Measurements from ENCODE around the gene LNX1. TPM values are rescaled to one million over a fixed set of nuclear protein-coding genes. Genes with fewer than 3 reads are reported as not detected.

LNX1 gene
- total and polyA plus RNA-seq, 9 of the 15 experiments (the other 6 are each of a cell fraction or from before 2014, with no cell fraction given), result 0.40 to 3.6 (median 2.2) TPM

- DNase-seq (ENCODE audit: extremely low read depth in 1 of 4, low spot score in 3 of 4) (no peak), ATAC-seq (no peak), FAIRE-seq (no peak)
- no peaks in the 10 kb centered on the region for H3K9me1 ChIP-seq (ENCODE audit: control insufficient read depth, insufficient read depth, low read length)
- H3K36me3 ChIP-seq (ENCODE audit: control insufficient read depth, insufficient read depth, low read length), result no peaks in the 10 kb centered on the region
- H3K4me1 ChIP-seq (replicated peaks in 1 of 2; ENCODE audit: control insufficient read depth in 2 of 2, insufficient read depth in 2 of 2, low read length in 2 of 2), result no peaks in the 10 kb centered on the region
- POLR2A ChIA-PET, result no interaction called here
- CTCF ChIA-PET (ENCODE audit: low intra/inter-chr PET ratio), result no interaction called here
- WGBS (ENCODE audit: insufficient coverage, low coverage, missing lambda C conversion rate), result 0% methylated on average over 4 of the region's 4 CpGs
- intact Hi-C loops (cut with micrococcal nuclease), result no loop called here
- no peaks in the 10 kb centered on the region for H3K27me3 ChIP-seq (ENCODE audit: control insufficient read depth in 2 of 2, insufficient read depth in 2 of 2, low read length in 2 of 2)
- no peaks in the 10 kb centered on the region for H3K79me2 ChIP-seq (ENCODE audit: control insufficient read depth, insufficient read depth, low read length)
- no peaks in the 10 kb centered on the region for H3K9me3 ChIP-seq (replicated peaks; ENCODE audit: control insufficient read depth, insufficient read depth, low read depth, low read length)
- H3K9ac ChIP-seq (ENCODE audit: insufficient read depth in 1 of 2, low read depth in 2 of 2, low read length in 2 of 2), result no peak overlapping the region
- no peak overlapping the region for H2AFZ ChIP-seq (ENCODE audit: low read depth, low read length)
- H3K4me3 ChIP-seq, result no peak overlapping the region
- no peak overlapping the region for H3K4me2 ChIP-seq (ENCODE audit: insufficient read depth, low read length)
- in situ Hi-C loops (cut with MboI), result no loop called here
- H4K20me1 ChIP-seq (replicated peaks; ENCODE audit: control insufficient read depth, insufficient read depth, low read length), result no peaks in the 10 kb centered on the region
- H3K27ac ChIP-seq (ENCODE audit: extremely low read depth, low read depth, low read length), result no peak overlapping the region
- TF ChIP-seq CEBPG (CRISPR knock-in tag; IDR thresholded peaks at IDR 0.05), result no peak
- TF ChIP-seq CEBPG (tag; conservative IDR thresholded peaks at IDR 0.05 in 1 of 2, IDR thresholded peaks at IDR 0.05 in 1 of 2), result no peak
- no peak for TF ChIP-seq TSC22D4 (tag; IDR thresholded peaks at IDR 0.05)
- TF ChIP-seq ZNF146 (CRISPR knock-in tag; IDR thresholded peaks at IDR 0.05; ENCODE audit: unreplicated experiment), result peak; percentile 22
- BruUV-seq (replicated peaks), result no TSS peak
Measured at GRCh38 chr4:53608649-53609048, 17.4 kb upstream of the LNX1 start.

GRCh38 chr4:53608242-53608641, 17.0 kb upstream of the LNX1 start:
- Histone ChIP-seq H3K4me2 (ENCODE audit: insufficient read depth, low read length) (no peak overlapping the region), H4K20me1 (replicated peaks; ENCODE audit: control insufficient read depth, insufficient read depth, low read length) (no peaks in the 10 kb centered on the region), H3K9me3 (replicated peaks; ENCODE audit: control insufficient read depth, insufficient read depth, low read depth, low read length) (no peaks in the 10 kb centered on the region), H3K36me3 (ENCODE audit: control insufficient read depth, insufficient read depth, low read length) (no peaks in the 10 kb centered on the region), H3K9ac (ENCODE audit: insufficient read depth in 1 of 2, low read depth in 2 of 2, low read length in 2 of 2) (no peak overlapping the region), H2AFZ (ENCODE audit: low read depth, low read length) (no peak overlapping the region), H3K79me2 (ENCODE audit: control insufficient read depth, insufficient read depth, low read length) (no peaks in the 10 kb centered on the region), H3K9me1 (ENCODE audit: control insufficient read depth, insufficient read depth, low read length) (no peaks in the 10 kb centered on the region), H3K4me1 (replicated peaks in 1 of 2; ENCODE audit: control insufficient read depth in 2 of 2, insufficient read depth in 2 of 2, low read length in 2 of 2) (no peaks in the 10 kb centered on the region), H3K4me3 (no peak overlapping the region), H3K27me3 (ENCODE audit: control insufficient read depth in 2 of 2, insufficient read depth in 2 of 2, low read length in 2 of 2) (no peaks in the 10 kb centered on the region), H3K27ac (ENCODE audit: extremely low read depth, low read depth, low read length) (no peak overlapping the region)
- intact Hi-C loops (cut with micrococcal nuclease) (no loop called here), in situ Hi-C loops (cut with MboI) (no loop called here)
- FAIRE-seq (no peak), ATAC-seq (no peak), DNase-seq (ENCODE audit: extremely low read depth in 1 of 4, low spot score in 3 of 4) (no peak)
- TF ChIP-seq SNIP1 (IDR thresholded peaks at IDR 0.05; ENCODE audit: low read depth) (no peak), ZNF449 (CRISPR knock-in tag; IDR thresholded peaks at IDR 0.05) (no peak), GATAD2A (IDR thresholded peaks at IDR 0.05) (no peak), ZNF76 (CRISPR knock-in tag; IDR thresholded peaks at IDR 0.05; ENCODE audit: borderline replicate concordance) (no peak), ZFP36 (IDR thresholded peaks at IDR 0.05; ENCODE audit: low read depth, low read length, partially characterized antibody) (no peak), ZC3H8 (IDR thresholded peaks at IDR 0.05) (no peak), IFI16 (CRISPR knock-in tag; IDR thresholded peaks at IDR 0.05) (no peak), ETS2 (tag; IDR thresholded peaks at IDR 0.05; ENCODE audit: borderline replicate concordance, poor library complexity, severe bottlenecking) (no peak), SAP30 (IDR thresholded peaks at IDR 0.05; ENCODE audit: borderline replicate concordance, insufficient read depth, low read depth, low read length, poor library complexity, severe bottlenecking) (no peak)
- TF ChIP-seq, protein P1, sequence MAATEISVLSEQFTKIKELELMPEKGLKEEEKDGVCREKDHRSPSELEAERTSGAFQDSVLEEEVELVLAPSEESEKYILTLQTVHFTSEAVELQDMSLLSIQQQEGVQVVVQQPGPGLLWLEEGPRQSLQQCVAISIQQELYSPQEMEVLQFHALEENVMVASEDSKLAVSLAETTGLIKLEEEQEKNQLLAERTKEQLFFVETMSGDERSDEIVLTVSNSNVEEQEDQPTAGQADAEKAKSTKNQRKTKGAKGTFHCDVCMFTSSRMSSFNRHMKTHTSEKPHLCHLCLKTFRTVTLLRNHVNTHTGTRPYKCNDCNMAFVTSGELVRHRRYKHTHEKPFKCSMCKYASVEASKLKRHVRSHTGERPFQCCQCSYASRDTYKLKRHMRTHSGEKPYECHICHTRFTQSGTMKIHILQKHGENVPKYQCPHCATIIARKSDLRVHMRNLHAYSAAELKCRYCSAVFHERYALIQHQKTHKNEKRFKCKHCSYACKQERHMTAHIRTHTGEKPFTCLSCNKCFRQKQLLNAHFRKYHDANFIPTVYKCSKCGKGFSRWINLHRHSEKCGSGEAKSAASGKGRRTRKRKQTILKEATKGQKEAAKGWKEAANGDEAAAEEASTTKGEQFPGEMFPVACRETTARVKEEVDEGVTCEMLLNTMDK (IDR thresholded peaks at IDR 0.05; ENCODE audit: borderline replicate concordance, insufficient read depth, low read depth, low read length, poor library complexity, severe bottlenecking), result no peak
- ChIA-PET POLR2A (no interaction called here), CTCF (ENCODE audit: low intra/inter-chr PET ratio) (no interaction called here)
- WGBS (ENCODE audit: insufficient coverage, low coverage, missing lambda C conversion rate), result 0% methylated on average over 3 of the region's 3 CpGs
- no TSS peak for BruUV-seq (replicated peaks)
